Esophagus mucosa (tissue), 1 donor: ENCODE results near the gene ARHGEF4. TPM values are rescaled to one million over a fixed set of nuclear protein-coding genes. Genes with fewer than 3 reads are reported as not detected.
A peak's percentile ranks its signal among the peaks of the same experiment; 100 is the strongest.

ENCODE experiments used
- ATAC-seq: fragments of 200-7000 bp; cut with Tn5 transposase; one replicate; pipeline ENCODE4 v1.9.1; 2020
- total RNA-seq: library from RNA; stranded (reverse); gene quantifications from one replicate; pipeline ENCODE4 v1.2.4, GENCODE V29; 2023
- donor health status: DM: yes; HTN: yes; CAD: no.

Gene ARHGEF4
- total RNA-seq, 1 donor from 2014 or later = 41.8 TPM

DNA sequence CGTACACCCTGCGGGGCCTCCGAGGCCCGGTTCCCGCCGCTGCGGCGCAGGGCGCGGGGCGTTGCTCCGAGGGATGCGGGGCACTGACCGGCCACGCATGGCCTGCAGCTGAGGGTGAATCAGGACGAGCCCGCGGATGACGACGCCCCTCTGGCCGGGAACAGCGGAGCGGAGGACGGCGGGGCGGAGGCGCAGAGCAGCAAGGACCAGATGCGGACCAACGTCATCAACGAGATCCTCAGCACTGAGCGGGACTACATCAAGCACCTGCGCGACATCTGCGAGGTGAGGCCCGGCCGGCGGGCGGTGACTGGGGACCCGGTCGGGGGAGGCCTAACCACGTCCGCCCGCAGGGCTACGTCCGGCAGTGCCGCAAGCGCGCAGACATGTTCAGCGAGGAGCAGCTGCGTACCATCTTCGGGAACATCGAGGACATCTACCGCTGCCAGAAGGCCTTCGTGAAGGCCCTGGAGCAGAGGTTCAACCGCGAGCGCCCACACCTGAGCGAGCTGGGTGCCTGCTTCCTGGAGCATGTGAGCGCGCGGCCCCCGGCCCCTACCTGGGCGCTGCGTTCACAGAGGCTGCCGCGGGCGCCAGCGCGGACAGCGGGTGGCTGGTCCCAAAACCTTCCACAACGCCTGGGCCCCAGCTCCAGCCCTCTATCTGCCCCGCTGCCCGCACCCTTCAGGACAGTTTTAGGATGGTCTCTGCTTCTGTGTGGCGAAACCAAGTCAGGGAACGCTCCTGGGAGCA, 203.4 kb downstream of the ARHGEF4 start:
- no peak for ATAC-seq

DNA sequence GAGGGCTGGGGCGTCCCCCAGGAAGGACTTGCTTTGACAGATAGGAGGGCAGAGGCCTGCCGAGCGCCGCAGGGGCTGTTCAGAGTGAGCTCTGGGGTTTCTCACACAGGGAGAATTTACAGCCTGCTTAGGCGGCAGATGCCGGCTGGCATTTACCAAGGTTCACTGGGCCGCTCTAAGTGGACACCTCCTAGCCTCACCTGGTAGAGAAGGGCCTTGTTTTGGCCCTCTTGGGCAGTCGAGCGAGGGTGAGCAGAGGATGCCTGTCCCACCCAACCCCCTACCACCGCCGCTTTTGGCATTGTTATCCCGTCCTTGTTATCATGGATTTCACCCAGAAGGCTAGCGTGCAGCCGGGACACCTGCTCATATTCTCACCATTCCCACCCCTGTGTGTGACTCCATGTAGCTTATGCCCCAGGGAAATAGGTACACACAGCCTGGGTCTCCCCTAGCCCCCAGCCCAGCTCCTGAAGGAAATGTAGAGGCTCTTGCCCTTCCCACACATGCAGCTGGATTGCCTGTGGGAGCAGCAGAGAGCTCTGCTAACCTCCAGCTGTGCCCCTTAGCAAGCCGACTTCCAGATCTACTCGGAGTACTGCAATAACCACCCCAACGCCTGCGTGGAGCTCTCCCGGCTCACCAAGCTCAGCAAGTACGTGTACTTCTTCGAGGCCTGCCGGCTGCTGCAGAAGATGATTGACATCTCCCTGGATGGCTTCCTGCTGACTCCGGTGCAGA, 204.1 kb downstream of the ARHGEF4 start:
- ATAC-seq = no peak

DNA sequence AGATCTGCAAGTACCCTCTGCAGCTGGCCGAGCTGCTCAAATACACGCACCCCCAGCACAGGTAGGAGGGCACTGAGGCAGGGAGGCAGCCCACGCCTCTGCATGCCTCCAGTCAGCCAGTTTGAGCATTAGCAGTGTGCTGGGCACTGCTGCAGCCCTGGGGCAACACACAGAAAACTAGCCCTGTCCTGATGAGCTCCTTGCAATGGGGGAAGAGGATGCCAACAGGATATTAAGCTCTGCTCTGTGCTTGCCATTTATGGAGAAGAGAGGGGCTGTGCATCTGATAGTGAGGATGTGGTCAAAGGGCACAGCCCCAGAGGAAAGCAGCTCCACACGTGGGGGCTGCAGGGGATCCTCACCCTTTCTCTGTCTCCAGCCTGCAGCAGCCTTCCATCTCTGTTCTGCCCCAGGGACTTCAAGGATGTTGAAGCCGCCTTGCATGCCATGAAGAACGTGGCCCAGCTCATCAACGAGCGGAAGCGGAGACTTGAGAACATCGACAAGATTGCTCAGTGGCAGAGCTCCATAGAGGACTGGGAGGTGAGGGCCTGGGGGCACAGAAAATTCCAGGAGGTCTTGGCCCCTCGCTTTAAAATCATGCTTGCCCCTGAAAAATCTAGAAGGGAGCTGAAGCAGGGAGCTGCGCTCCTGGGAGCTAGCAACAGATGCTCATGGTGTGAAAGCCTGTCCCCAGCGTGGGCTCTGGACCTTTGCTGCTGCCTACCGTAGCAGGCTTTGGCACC, 204.9 kb downstream of the ARHGEF4 start:
- no peak for ATAC-seq

DNA sequence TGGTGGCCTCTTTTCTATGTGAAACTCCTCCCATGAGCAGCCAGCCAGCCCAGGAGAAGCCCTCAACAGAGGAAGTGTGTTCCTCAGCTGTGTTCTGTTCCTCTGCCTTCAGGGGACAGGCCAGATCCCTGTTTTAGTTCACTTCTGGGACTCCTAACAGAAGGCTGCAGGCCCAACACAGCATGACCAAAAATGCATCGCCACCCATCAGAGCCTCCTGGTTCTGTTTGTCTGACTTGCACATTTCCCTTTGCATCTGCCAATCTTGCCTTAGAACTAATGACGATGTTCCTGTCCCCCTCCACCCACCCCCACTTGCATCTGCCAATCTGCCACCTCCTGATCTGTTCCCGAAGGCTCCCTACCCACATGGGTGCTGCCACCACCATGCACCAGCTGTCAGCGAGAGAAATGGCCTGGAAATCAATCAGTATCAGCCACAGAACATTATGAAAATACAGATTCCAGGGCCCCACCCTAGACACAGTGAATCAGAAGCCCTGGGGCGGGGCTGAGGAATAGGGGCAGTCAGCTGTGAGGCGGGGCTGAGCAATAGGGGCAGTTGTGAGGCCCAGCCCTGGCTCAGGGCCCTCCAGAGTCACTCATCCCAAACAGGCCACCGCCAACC, 205.5 kb downstream of the ARHGEF4 start:
- peak; percentile 78 for ATAC-seq

DNA sequence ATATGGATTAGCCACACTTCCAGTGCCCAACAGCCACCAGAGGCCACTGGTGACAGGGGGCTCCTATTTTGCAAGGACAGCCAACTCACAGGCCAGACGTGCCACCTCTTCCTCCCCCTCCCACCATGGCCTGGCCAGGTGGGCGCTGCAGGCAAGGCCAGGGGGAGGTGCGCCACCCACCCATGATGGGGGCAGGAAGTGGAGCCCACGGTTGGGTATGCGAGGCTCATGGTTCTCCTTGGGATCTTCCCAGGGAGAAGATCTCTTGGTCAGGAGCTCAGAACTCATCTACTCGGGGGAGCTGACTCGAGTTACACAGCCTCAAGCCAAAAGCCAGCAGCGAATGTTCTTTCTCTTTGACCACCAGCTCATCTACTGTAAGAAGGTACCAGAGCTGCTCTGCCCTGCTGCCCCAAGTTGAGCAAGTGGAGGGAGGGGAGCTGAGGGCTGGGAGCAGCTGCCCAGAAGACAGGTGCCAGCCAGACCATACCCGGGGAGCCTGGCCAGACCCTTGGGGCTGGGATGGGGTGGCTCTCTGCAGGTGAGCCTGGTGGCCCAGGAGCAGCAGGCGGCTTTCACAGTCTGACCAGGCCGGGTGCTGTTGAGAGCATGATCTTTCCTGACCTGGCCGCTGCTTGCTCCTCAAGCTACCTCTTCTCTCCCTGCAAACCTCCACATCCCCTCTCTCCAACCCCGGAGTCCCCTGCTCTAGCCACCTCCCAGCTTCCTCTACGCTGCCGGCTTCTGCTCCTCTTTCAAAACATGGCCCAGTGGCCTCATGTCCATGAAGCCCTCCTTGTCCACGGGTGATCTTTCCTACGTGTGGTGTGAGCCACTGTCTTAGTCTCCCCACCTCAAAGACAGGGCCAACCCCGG, 206.7 kb downstream of the ARHGEF4 start:
- ATAC-seq = no peak

DNA sequence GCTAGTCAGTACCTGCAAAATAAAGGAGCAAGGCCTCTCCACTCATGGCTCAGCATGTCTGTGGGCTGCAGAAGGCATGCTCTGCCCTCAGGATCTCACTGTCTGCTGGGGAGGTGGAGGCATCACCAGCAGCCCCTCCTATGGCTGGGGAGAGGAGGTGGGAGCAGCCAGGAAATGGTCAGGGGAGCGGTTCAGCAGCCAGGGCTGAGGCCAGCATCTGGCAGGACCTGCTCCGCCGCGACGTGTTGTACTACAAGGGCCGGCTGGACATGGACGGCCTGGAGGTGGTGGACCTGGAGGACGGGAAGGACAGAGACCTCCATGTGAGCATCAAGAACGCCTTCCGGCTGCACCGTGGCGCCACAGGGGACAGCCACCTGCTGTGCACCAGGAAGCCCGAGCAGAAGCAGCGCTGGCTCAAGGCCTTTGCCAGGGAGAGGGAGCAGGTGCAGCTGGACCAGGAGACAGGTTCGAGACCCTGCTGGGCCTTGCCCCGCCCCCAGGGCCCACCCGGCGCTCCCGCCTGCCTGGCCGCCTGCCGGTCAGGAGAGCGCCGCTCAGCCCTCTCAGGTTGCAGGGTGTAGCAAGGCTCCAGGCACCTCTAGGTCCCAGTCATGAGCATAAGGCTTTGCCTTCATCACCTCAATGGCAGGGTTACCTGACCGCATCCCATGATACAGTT, 207.5 kb downstream of the ARHGEF4 start:
- ATAC-seq = no peak

DNA sequence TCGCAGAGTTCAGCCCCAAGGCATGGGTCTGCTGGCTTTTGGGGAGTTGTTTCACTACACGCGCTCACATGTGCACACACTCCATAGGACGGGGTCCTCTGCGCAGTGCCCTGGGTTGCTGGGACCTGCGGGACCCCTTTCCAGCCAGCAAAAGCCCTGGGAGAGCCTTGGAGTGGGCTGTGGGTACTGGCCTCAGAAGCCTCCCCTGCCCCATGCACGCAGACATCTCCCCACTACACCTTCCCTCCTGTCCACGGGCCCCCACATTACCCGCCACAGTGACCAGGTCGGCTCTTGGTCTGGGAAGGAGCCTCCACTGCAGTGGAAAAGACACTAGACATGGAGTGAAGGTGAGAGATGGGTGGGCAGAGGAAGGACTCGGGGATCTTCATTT, 208.0 kb downstream of the ARHGEF4 start:
- no peak for ATAC-seq

DNA sequence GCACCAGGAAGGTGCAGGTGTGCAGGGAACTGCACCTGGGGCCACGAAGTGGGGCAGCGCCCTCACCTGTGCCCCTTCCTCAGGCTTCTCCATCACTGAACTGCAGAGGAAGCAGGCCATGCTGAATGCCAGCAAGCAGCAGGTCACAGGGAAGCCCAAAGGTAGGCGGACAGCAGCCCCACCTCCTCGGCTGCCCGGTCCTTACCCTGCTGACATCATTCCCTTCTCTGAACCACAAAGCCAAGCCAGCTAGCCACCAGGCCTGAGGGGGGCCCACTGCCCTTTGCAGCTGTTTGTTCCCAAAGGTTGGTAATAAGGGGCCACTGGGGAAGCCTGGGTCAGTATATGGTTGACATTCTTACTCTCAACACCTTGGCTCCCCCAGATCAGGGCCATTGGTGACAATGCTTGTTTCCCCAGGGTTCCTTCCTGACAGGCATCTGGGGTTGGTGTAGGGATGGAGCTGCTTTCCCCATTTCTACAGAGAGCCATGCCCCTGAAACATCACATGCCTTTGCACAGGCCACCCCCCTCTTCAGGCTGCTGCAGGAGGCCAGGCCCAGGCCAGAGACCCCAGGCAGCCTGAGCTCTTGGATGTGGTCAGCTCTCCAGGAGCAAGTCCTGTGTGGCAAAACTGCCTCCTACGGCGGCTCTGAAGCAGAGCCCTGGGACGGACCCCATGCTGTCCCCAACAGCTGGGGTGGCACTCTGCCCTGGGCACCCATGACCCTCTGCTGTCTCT, 208.7 kb downstream of the ARHGEF4 start:
- no peak for ATAC-seq

DNA sequence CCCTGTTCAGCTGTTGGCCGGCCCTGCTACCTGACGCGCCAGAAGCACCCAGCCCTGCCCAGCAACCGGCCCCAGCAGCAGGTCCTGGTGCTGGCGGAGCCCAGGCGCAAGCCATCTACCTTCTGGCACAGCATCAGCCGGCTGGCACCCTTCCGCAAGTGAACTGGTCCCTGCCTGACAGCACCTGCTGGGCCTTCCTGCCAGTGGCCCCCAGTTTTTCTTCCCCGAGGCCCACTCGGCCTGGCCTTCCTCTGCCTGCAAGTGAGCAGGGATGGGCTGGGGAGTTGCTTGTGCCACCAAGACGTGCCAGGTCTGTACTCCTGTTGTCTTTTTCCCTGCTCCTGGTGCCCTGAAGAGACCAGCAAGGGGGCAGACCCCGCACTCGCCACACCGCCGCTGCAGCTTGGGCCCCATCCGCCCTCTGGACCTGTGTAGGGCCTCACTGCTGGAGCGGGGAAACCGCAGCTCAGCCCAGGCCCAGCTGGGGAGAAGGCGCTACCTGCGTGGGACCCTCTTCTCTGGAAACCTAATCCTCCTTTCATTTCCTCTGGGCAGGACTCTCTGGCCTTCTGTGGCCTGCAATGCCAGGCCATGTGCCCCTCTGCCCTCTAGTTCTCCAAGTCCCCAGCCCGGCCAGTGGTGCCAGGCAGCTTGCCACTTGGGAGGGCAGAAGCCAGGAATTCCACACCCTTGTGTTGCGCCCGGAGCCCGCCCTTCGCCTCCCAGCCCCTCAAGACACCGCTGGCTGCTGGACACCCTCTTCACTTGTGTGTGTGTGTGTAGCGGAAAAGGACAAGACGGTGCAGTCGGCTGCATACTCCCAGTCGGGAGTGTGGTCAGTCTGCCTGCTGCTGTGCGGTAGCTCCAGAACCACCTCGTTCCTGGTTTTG, 209.6 kb downstream of the ARHGEF4 start:
- no peak for ATAC-seq

DNA sequence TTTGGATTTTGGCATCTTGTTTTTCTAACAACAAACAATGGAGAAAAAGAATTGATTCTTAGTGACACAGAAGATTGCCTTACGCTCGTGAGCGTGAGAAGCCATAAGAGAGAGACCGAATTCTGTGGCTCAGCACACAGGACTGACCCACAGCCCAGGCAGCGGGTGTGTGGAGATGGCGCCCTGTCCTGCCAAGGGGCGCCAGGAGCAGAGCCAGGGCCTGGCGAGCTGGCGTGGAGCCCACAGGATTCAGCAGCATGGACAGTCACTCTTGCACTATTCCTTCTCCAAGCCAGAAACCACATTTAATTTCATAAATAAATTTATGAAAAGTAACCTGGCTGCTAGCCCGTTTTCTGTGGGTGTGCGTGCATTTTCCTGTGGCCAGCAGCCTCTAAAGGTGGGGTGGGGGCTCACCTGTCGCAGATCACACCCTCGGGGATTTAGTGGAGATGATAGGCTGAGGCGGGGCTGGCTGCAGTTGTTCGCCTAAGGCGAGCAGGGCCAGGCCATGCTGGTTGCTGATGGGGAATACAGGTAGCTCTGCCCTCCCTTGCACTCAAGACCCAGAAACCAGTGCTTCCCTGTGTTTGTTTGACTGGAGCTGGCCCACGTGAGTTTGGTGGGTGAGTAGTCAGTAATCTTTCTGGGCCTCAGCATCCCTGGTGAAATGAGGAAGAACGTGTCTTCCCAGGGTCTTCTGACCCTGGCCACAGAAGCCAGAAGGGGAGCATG, 210.4 kb downstream of the ARHGEF4 start:
- ATAC-seq = no peak

DNA sequence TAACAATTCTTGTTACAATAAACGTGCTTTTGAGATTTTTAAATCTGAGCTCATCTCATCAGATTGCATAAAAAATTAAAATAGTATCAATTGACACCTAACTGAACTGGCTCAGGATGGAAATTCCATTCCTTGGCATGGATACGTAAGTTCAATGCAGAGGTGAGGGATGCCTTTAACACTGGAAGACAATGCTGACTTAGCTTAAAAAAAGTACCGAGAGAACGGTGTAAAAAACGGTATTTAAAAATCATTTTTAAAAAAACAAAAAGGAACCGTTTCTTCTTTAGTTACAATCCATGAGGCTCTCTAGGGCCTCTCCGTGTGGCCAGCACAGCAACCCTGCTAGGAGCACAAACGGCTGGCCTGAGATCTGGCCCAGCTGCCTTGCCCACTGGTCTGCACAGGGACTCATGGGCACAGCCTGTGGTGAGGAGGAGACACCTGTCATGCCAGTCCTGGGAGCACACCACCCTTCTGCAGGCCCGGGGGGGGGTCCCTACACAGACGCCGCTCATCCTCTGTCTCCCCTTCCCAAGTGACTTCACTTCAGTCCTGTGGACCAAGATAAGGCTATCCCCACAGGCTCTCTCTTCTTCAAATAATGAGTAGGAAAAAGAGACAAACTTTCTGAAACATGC, 211.3 kb downstream of the ARHGEF4 start:
- no peak for ATAC-seq

DNA sequence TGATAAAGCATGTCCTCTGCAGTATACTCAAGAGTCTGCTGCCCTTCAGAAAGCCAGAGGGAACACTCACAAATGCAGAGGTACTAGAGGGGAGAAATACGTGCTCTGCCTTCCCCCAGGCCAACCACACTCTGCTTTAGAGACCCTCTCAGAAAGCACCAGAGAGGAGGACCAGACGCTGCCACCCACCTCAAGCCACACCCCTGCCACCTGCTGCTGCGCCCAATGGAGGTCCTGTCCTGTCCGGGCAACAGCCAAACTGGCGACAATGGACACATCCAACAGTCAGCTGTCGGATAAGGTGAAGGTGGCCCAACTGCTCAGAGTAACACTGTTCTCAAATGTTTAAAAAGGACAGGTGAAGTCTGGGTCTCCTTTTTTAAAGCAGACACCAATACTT, 211.9 kb downstream of the ARHGEF4 start:
- no peak for ATAC-seq

DNA sequence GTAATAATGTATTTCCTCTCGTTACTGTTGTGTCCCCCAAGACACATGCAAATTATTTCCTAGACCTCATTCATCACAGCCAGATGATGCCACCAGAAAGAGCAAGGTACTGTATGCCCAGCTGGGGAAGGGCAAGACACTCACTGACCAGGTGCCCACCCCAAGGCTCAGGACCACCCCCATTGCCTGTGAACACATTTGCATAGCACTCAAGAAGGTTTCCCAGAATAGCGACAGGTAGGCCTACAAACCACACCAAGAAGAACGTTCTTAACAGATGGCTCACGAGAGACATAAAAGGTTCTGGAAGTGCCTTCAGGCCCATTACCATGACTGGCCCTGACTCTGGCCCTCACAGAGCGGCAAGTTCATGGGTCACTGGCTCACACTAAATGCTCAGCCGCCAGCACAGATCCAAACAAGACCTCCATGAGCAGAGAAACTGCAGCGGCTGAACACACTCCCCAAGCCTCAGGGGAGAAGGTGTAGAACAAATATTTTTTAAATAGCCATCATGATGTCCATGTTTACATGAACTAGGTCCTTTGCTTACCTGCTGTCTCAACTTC, 212.5 kb downstream of the ARHGEF4 start:
- ATAC-seq = no peak

DNA sequence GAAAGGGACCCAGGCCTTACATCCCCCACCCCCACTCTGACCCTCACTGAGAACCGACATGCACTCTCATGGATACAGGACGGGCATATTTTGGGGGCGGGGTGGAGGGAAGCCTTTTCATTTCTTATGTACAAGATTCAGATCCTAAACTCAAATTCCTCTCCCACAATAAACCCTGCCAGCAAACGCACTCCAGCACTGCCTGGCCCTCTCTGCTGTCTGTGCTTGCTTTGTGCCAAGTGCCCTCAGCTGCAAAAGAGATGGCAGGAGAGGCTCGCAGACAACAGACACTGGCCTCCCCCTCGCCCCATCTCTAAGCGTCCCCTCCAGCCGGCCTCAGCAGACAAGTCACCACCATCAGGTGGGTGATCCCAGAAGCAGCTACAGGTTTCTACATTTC, 214.2 kb downstream of the ARHGEF4 start:
- no peak for ATAC-seq

DNA sequence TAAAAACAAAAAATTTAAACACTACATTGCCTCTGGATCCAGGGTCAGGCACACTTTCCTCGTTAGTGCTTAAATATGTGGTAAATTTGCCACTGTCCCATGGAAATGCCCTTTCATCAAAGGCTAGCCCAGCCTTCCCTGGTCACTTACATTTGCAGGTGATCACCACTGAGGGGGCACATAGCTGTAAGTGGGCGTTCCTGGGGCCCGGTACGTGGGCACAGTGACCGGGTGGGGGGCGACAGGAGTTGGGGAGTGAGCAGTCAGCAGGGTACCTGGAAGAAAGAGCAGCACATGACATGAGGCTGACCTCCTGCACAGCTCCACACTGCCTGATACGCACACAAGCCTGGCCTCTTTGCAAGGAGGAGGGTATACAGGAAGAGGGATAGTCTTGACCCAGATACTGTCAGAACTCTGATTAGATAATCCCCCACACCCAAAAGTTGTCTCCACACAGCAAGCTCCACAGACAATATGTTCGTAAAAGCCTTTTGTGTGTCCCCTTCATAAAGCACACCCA, 216.1 kb downstream of the ARHGEF4 start:
- ATAC-seq = no peak

DNA sequence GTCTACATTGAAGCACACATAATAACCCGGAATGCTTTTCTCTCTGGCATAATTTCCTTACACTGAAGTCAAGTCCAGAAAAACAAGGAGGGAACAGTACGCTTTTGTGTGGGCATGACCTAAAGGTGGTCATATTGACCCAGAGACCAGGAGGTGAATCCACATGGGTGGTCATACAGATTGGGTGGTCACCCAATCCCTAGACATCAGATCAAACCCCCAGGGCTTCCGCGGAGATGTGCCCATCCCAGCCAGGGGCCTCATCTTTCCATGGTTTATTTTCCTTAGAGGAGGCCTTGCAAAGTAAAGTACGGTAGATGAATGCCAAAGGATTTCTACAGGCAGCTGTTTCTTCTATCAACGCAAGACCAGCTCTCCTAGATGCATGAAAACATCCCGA, 217.8 kb downstream of the ARHGEF4 start:
- no peak for ATAC-seq

DNA sequence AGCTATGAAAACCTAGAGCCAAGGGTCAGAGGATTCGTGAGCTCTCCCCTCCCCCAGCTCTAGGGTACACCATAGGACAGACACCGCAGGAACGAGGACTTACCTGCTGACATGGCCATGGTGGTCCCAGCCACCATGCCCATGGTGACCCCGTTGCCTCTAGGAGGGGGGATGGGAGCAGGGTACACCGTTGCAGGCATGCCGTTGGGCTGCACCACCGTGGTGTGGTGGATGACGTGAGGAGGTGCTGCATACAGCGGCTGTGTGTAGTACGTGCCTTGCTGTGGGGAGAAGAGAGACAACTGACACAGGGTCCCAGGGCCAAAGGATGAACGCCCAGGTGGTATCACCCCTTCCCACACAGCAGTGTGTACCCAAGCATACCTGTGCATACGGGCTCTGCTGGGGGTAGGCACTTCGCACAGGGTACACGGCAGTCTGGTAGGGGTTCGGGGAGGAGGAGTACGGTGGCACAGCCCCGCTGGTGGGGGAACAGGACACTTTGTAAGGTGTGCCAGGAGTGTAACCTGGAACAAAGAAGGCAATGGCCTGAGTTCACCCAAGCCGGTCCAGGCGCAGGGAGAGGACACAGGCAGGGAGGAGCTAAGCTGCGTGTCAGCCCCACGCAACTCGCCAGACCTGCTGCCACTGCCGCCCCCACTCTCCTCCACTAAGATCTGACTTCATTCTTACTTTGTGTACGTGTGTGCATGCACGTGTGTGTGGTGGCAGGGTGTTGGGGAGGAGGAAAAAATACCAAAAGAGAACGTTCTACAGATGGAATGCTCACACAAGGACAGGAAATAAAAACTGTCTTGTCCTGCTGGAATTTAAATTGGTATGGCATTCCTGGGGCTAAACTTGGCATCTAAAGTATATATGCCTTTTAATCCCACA, 218.7 kb downstream of the ARHGEF4 start:
- peak; percentile 27 for ATAC-seq
